ENCODE measurements around the gene AMN1.
"Not testable (repeated sequence)": the region's sequence is repeated elsewhere in the genome, so short reads cannot be mapped to it uniquely, and the experiment has no call there.

DNA sequence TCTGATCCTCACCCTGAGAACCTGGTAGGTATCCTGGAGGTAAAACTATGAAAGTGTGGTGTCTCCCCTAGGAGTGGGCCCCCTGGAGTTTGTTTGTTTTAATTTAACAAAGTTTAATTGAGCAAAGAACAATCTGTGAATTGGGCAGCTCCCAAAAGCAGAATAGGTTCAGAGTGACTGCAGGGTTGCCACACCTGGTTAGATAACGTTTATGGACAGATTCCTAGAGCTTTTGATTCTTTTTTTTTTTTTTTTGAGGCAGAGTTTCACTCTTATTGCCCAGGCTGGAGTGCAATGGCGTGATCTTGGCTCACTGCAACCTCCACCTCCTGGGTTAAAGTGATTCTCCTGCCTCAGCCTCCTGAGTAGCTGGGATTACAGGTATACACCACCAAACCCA lies 59.2 kb downstream of the AMN1 start:
- TF ChIP-seq, protein P1, sequence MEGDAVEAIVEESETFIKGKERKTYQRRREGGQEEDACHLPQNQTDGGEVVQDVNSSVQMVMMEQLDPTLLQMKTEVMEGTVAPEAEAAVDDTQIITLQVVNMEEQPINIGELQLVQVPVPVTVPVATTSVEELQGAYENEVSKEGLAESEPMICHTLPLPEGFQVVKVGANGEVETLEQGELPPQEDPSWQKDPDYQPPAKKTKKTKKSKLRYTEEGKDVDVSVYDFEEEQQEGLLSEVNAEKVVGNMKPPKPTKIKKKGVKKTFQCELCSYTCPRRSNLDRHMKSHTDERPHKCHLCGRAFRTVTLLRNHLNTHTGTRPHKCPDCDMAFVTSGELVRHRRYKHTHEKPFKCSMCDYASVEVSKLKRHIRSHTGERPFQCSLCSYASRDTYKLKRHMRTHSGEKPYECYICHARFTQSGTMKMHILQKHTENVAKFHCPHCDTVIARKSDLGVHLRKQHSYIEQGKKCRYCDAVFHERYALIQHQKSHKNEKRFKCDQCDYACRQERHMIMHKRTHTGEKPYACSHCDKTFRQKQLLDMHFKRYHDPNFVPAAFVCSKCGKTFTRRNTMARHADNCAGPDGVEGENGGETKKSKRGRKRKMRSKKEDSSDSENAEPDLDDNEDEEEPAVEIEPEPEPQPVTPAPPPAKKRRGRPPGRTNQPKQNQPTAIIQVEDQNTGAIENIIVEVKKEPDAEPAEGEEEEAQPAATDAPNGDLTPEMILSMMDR (IDR thresholded peaks at IDR 0.05; ENCODE audit: poor library complexity): not testable (repeated sequence)
- TF ChIP-seq EZH2 (IDR thresholded peaks at IDR 0.05; ENCODE audit: borderline replicate concordance): not testable (repeated sequence)

Data from hepatocyte (in vitro differentiated cells).